DMS79 (cell line): ENCODE data around the gene CACNA1F.

Experiments used
- DNase-seq: peaks from one replicate; lab custom pipeline; 2025; lab: John Stamatoyannopoulos, UW

The CACNA1F gene

DNA sequence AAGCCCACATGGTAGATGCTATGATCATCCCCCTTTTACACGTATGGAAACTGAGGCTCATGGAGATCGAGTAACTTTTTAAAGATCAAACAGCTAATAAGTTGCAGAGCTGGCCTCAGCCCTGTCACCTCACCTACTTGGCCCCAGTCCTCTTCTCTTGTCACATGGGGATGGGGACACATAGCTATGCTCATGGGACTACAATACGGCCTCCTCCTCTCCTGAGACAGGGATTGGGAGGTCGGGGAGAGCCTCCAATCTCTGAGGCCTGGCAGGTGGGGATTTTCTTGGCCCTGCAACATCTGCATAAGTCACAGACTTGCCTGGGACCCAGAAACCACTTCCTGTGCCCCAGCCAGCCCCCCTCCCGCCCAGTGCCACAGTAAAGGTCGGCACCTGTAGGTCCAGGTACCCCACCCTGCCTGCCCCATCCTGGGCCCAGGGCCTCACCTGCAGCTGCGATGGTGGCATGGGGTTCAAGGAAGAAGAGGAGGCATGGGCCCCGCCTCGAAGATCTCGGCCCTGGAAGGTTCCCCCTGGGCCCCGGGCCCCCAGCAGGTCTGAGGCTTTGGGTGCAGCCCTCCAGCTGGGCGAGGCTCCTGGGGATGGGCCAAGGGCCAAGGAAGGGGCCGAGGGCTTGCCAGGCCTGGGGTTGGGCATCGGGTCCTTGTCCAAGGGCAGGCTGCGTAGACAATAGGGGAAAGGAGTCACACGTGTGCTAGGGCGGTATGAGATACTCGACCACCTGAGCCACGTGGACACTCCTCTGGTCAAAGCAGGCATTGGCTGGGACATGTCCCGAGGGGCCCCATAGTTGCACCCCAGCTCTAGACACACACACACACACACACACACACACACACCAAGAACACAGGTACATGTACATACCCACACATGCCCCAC lies 25.0 kb upstream of the CACNA1F start:
- DNase-seq, result no peak

GRCh38 chrX:49257074-49257790 lies 24.1 kb upstream of the CACNA1F start:
- DNase-seq, result no peak

- no peak for DNase-seq
Measured at GRCh38 chrX:49256268-49256995, 23.3 kb upstream of the CACNA1F start.

DNA sequence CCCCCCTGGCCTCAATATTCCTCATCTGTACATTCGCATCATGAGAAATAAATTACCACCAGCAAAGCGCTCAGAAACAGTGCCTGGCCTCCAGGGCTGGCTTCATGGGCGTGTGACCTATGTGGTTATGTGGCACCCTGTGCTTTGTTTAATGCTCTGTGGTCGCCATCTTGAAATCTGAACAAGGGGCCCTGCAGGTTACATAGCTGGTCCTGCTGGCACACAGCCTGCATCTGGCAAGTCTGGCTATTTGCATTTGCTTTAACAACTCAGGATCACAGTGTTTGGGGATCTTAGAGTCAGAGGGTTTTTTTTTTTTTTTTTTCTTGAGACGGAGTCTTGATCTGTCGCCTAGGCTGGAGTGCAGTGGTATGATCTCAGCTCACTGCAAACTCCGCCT lies 21.5 kb upstream of the CACNA1F start:
- DNase-seq, result no peak

DNA sequence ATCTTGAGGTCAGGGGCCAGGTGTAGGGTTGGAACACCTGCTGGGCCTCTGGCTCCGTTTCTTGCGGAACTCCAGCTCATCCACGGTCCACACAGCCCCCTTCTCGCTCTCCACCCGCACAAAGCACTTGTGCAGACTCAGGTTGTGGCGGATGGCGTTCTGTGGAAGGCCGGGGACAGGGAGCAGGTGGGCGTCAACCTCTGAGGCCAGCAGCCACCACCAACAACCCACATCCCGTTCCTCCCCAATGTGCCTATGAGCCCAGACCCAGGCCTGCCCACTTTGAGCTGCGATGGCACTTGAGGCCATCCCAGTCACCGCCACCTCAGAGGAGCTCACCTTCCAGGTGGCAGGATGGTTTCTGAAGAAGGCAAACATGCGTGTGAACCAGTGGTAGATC lies 18.2 kb upstream of the CACNA1F start:
- DNase-seq, result no peak

- no peak for DNase-seq
Measured at GRCh38 chrX:49250578-49250977, 17.4 kb upstream of the CACNA1F start.

- DNase-seq, result no peak
Measured at GRCh38 chrX:49250066-49250465, 16.9 kb upstream of the CACNA1F start.

GRCh38 chrX:49249616-49250015 lies 16.5 kb upstream of the CACNA1F start:
- DNase-seq, result no peak

DNA sequence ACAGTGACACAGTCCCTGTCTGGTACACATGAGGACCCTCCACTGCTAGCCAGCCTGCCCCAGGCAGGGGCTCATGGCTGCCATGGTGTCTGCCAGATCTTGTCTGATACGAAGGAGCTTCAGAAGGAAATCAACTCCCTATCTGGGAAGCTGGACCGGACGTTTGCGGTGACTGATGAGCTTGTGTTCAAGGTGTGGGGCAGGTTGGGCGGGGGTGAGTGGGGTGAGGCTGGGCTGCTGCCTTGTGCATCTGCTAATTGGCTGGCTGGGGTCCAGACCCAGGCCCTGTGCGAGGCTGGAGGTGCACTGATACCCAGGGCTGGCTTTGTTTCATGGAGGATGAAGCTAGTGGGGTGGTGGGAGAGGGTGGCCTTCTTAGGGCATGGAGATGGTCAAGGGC lies 15.9 kb upstream of the CACNA1F start:
- DNase-seq, result no peak

DNA sequence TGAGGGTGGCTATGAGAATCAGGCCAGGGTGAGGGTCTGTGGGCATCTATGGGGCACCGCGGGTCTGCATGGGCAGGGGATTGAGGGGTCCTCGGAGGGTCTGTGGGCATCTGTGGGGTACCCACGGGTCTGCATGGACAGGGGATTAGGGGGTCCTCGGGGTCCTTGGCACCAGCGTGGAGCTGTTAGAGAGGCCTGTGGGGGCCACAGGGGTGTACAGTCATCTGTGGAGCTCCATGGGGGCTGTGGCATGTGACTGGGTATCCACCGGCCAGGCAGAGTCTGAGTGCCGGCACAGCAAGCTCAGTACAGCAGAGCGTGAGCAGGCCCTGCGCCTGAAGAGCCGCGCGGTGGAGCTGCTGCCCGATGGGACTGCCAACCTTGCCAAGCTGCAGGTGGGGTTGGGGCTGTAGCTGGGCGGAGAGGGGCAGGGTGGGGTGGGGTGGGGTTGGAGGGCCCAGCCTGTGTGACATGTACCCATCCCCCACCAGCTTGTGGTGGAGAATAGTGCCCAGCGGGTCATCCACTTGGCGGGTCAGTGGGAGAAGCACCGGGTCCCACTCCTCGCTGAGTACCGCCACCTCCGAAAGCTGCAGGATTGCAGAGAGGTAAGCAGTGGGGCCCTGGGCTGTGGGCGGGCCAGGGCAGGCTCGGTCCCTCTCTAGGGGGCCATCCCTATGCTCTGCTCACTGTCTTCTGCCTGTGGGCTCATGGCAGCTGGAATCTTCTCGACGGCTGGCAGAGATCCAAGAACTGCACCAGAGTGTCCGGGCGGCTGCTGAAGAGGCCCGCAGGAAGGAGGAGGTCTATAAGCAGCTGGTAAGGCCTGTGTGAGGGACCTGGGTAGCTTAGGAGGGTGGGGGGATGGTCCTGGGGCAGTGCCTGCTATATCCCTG lies 15.0 kb upstream of the CACNA1F start:
- no peak for DNase-seq

GRCh38 chrX:49247346-49247745 lies 14.2 kb upstream of the CACNA1F start:
- DNase-seq, result no peak

DNA sequence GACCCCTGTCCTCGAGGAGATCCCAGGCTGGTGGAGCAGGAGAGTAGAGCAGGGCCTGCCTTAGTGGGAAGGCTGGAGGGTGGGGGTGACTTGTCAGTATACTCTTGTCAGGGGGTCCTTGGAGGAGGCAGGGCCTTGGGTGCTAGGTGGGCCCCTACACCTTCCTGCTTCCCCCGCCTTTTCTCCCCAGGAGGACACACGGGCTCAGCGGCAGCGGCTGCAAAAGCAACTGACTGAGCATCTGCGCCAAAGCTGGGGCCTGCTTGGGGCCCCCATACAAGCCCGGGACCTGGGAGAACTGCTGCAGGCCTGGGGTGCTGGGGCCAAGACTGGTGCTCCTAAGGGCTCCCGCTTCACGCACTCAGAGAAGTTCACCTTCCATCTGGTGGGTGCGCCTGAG lies 13.4 kb upstream of the CACNA1F start:
- no peak for DNase-seq

- DNase-seq, result no peak
Measured at GRCh38 chrX:49244207-49244606, 11.1 kb upstream of the CACNA1F start.

- DNase-seq, result no peak
Measured at GRCh38 chrX:49243166-49243565, 10.0 kb upstream of the CACNA1F start.

DNA sequence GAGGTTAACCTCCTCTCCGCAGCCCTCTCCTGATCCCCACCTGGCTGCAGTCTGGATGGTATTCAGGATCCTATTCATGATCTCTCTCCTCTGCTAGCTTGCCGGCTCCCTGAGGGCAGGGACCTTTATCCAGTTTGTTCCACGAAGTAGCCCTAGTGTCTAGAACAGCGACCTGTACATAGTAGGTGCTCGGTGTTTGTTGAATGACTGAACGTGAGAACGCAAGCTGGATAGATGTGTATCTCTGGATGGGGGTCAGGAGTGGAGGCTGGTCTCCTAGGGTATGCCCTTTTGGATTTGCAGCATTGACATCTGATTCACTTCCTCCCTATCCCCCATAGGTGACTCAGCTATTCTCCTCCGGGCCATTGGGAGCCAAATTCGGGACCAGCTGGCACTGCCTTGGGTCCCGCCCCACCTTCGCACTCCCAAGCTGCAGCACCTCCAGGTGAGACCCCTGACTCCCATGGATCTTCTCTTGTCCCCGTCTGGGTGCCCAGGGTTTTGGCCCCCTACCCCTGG lies 9.5 kb upstream of the CACNA1F start:
- no peak for DNase-seq

- no peak for DNase-seq
Measured at GRCh38 chrX:49238735-49239134, 5.6 kb upstream of the CACNA1F start.

DNA sequence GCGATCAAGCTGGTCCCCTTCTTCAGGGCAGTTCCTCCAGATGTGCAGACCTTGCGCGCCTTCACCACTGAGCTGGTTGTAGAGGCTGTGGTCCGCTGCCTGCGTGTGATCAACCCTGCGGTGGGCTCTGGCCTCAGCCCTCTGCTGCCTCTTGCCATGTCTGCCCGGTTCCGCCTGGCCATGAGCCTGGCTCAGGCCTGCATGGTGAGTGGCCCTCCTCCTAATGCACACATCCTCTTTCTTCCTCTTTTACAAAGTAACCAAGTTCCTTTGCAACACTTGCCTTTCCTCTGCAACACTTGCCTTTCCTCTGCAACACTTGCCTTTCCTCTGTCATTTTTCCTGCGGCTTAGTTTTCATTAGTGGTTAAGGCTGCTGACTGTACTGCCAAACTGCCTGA lies 3.9 kb upstream of the CACNA1F start:
- DNase-seq, result no peak

- no peak for DNase-seq
Measured at GRCh38 chrX:49233887-49234555, 881 bp upstream of the CACNA1F start.

DNA sequence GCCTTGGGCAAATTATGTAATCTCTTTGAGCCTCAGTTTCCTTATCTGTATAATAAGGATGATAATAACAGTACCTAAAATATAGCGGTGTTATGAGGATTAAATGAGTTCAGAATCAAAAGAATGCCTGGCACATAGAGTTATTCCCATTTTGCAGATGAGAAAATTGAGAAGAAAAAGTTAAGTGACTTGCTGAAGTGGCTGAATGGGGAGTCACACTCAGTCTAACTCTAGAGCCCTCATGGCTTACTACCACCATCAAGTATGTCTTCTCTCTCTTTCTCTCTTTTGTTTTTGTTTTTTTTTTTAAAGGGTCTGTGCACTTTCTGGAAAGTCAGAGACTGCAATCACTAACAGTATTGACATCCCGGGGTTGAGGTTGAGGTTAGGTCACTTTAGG lies 615 bp downstream of the CACNA1F start:
- DNase-seq, result no peak

DNA sequence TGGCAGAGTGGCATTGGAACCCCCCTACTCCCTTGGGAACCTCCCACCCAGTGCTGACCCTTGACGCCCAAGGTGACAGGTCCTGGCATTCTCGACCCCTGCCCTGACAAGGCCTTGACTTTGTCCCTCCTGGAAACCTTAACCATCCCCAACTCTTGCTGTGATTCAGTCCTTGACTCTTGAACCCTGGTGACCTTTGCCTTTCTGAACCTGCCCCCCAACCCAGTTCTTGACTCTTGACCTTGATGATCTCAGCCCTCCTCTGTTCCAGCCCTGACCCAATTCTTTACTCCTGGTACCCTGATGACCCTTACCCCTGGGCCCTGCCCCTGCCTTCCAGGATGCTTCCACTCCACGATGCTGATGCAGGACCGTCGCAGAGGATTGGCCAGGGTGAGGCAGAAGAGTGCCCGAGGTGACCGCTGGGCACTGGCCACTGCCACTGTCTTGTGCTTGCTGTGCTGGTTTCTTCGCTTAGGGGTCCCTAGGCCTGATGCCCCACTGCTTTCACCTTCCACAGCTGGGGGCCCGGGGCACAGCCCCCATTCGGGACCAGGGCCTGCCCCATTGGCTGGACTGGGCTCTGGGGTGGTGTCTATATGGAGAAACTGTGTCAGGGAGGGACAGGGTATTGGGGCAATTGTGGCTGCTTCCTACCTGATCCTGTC lies 1.7 kb downstream of the CACNA1F start:
- DNase-seq, result no peak
